Tibial nerve (tissue), 4 donors: ENCODE results near the gene NETO2.
"Not testable (repeated sequence)": the region's sequence is repeated elsewhere in the genome, so short reads cannot be mapped to it uniquely, and the experiment has no call there.

Experiments used
- EP300 ChIP-seq, 2 donors: sonication (generic); formaldehyde crosslinking; IDR thresholded peaks; one replicate each; pipeline ENCODE4 v1.6.1; 2017; ENCODE audit warnings: antibody characterized with exemption in 2 of 2, mild to moderate bottlenecking in 1 of 2
- POLR2A ChIP-seq, 2 donors: fragments of 450-650 bp; IDR thresholded peaks; one replicate each; pipeline ENCODE4 v1.6.1; 2017; ENCODE audit warnings: antibody characterized with exemption in 2 of 2, mild to moderate bottlenecking in 2 of 2, moderate library complexity in 2 of 2
- TF ChIP-seq, protein P1 (sequence below), 5 experiments: fragments of 200-600 bp in 3 of 5; fragments of 450-650 bp in 2 of 5; sonication (generic) in 3 of 5; IDR thresholded peaks; one replicate each; pipeline ENCODE4 v1.5.1; 2016 to 2019; ENCODE audit warnings: antibody characterized with exemption in 5 of 5, mild to moderate bottlenecking in 3 of 5, moderate library complexity in 2 of 5

- TF ChIP-seq, protein P1, sequence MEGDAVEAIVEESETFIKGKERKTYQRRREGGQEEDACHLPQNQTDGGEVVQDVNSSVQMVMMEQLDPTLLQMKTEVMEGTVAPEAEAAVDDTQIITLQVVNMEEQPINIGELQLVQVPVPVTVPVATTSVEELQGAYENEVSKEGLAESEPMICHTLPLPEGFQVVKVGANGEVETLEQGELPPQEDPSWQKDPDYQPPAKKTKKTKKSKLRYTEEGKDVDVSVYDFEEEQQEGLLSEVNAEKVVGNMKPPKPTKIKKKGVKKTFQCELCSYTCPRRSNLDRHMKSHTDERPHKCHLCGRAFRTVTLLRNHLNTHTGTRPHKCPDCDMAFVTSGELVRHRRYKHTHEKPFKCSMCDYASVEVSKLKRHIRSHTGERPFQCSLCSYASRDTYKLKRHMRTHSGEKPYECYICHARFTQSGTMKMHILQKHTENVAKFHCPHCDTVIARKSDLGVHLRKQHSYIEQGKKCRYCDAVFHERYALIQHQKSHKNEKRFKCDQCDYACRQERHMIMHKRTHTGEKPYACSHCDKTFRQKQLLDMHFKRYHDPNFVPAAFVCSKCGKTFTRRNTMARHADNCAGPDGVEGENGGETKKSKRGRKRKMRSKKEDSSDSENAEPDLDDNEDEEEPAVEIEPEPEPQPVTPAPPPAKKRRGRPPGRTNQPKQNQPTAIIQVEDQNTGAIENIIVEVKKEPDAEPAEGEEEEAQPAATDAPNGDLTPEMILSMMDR (IDR thresholded peaks at IDR 0.05) = not testable (repeated sequence)
- TF ChIP-seq POLR2A, EP300 (IDR thresholded peaks at IDR 0.05): not testable (repeated sequence)
Observed at GRCh38 chr16:47059130-47059529, 84.6 kb downstream of the NETO2 start.
